GM23338 (cell line): Measurements from ENCODE around the gene PSMC4. TPM values are rescaled to one million over a fixed set of nuclear protein-coding genes. Genes with fewer than 3 reads are reported as not detected.

ENCODE experiments used
- ATAC-seq: fragments of 200-7000 bp; cut with Tn5 transposase; 3 replicates; pipeline ENCODE4 v1.9.1; 2020
- DNase-seq: peaks from one replicate; pipeline ENCODE4 v3.0.0-alpha.2; 2015; ENCODE audit warnings: low spot score
- H2AFZ ChIP-seq: fragments of 200-600 bp; sonication (generic); 2 replicates; pipeline ENCODE4 v1.8.0; 2016; ENCODE audit warnings: antibody characterized with exemption, mild to moderate bottlenecking, moderate library complexity
- H3F3A ChIP-seq: fragments of 200-600 bp; sonication (generic); replicated peaks from 2 replicates; pipeline ENCODE4 v1.8.0; 2017; ENCODE audit warnings: antibody characterized with exemption, mixed run types, low read depth
- H3K27ac ChIP-seq: fragments of 200-600 bp; sonication (generic); 2 replicates; pipeline ENCODE4 v1.6.1; 2016; ENCODE audit warnings: low read depth
- H3K27me3 ChIP-seq: fragments of 200-600 bp; sonication (generic); 2 replicates; pipeline ENCODE4 v1.8.0; 2016; ENCODE audit warnings: mild to moderate bottlenecking, mixed run types, moderate library complexity; ENCODE audit not compliant: insufficient read depth
- H3K36me3 ChIP-seq: fragments of 200-600 bp; sonication (generic); 2 replicates; pipeline ENCODE4 v1.8.0; 2016; ENCODE audit warnings: mild to moderate bottlenecking; ENCODE audit not compliant: insufficient read depth
- H3K4me1 ChIP-seq: fragments of 200-600 bp; sonication (generic); 2 replicates; pipeline ENCODE4 v1.8.0; 2016; ENCODE audit warnings: mild to moderate bottlenecking, moderate library complexity; ENCODE audit not compliant: insufficient read depth
- H3K4me2 ChIP-seq: fragments of 200-600 bp; sonication (generic); 2 replicates; pipeline ENCODE4 v1.7.1; 2017; ENCODE audit warnings: mixed run types
- H3K4me3 ChIP-seq: fragments of 200-600 bp; sonication (generic); 2 replicates; pipeline ENCODE4 v1.6.1; 2016; ENCODE audit warnings: mixed run types
- H3K79me2 ChIP-seq: fragments of 200-600 bp; sonication (generic); replicated peaks from 2 replicates; pipeline ENCODE4 v1.8.0; 2017; ENCODE audit warnings: mild to moderate bottlenecking; ENCODE audit not compliant: insufficient read depth
- H3K9me2 ChIP-seq: fragments of 200-600 bp; sonication (generic); 2 replicates; pipeline ENCODE4 v1.8.0; 2017; ENCODE audit not compliant: insufficient read depth
- H4K20me1 ChIP-seq: fragments of 200-600 bp; sonication (generic); replicated peaks from 2 replicates; pipeline ENCODE4 v1.8.0; 2017; ENCODE audit warnings: mild to moderate bottlenecking; ENCODE audit not compliant: insufficient read depth
- H3K27ac Mint-ChIP-seq: 2 replicates; pipeline ENCODE4 v1.8.0; 2020; ENCODE audit warnings: inconsistent platforms, mild to moderate bottlenecking, moderate library complexity, mixed read lengths
- H3K27me3 Mint-ChIP-seq: 3 replicates; pipeline ENCODE4 v1.8.0; 2022; ENCODE audit warnings: low read depth, mild to moderate bottlenecking, moderate library complexity, mixed read lengths, inconsistent platforms; ENCODE audit not compliant: insufficient read depth, poor library complexity
- H3K36me3 Mint-ChIP-seq: 3 replicates; pipeline ENCODE4 v1.8.0; 2021; ENCODE audit warnings: low read depth, mild to moderate bottlenecking, inconsistent platforms, moderate library complexity, mixed read lengths
- H3K4me1 Mint-ChIP-seq: 3 replicates; pipeline ENCODE4 v1.8.0; 2020; ENCODE audit warnings: mild to moderate bottlenecking, inconsistent platforms, mixed read lengths
- H3K4me3 Mint-ChIP-seq: 3 replicates; pipeline ENCODE4 v1.8.0; 2021; ENCODE audit warnings: moderate library complexity, mild to moderate bottlenecking, inconsistent platforms, mixed read lengths
- H3K9me3 Mint-ChIP-seq: 3 replicates; pipeline ENCODE4 v1.8.0; 2020; ENCODE audit warnings: moderate library complexity, mild to moderate bottlenecking, inconsistent platforms, mixed read lengths
- CTCF ChIP-seq, 2 experiments: fragments of 200-600 bp in 1 of 2; sonication (generic) in 1 of 2; conservative IDR thresholded peaks; 2 replicates each; pipeline versions ENCODE4 v1.5.1 to v1.6.1; 2016 to 2017; ENCODE audit warnings: antibody characterized with exemption in 2 of 2, low read depth in 2 of 2, mild to moderate bottlenecking in 2 of 2, moderate library complexity in 1 of 2
- NANOG ChIP-seq: IDR thresholded peaks from 2 replicates; pipeline ENCODE4 v1.6.1; 2016; ENCODE audit warnings: antibody characterized with exemption, borderline replicate concordance
- ZNF114 ChIP-seq: fragments of 250-450 bp; sonication (Bioruptor Pico); IDR thresholded peaks from 2 replicates; pipeline ENCODE4 v1.5.0; 2020; ENCODE audit warnings: mild to moderate bottlenecking, moderate library complexity
- ZNF462 ChIP-seq: fragments of 250-450 bp; sonication (Bioruptor Pico); IDR thresholded peaks from 2 replicates; pipeline ENCODE4 v1.5.0; 2020; ENCODE audit warnings: mild to moderate bottlenecking, moderate library complexity
- polyA plus RNA-seq: library from polyadenylated mRNA; unstranded; fragments of >200 nt; fragmentation: Nextera tagmentation; extraction: Ambion mirVana; gene quantifications from 2 replicates; pipeline ENCODE4 v1.2.1, GENCODE V29; 2016
- total RNA-seq: library from RNA; depleted of rRNA; stranded (reverse); fragments of >200 nt; shearing (Covaris generic); gene quantifications from 2 replicates; pipeline ENCODE4 v1.2.3, GENCODE V29; 2014

Gene PSMC4
- total and polyA plus RNA-seq, 2 experiments from 2014 or later = 135 to 147 TPM

GRCh38 chr19:39928357-39928725 is 42.6 kb upstream of the PSMC4 start:
- Histone ChIP-seq H3K4me3 (no peak overlapping the region), H3K4me1 (no peaks in the 10 kb centered on the region), H3K9me2 (no peaks in the 10 kb centered on the region), H3K4me2 (no peak overlapping the region), H4K20me1 (no peaks in the 10 kb centered on the region), H3F3A (no peaks in the 10 kb centered on the region), H3K36me3 (no peaks in the 10 kb centered on the region), H3K27ac (no peak overlapping the region), H3K79me2 (no peaks in the 10 kb centered on the region), H3K27me3 (no peaks in the 10 kb centered on the region), H2AFZ (no peak overlapping the region)
- H3K27ac Mint-ChIP-seq = no peak overlapping the region
- H3K9me3 Mint-ChIP-seq = no peaks in the 10 kb centered on the region
- ATAC-seq (no peak), DNase-seq (no peak)
- H3K4me1 Mint-ChIP-seq = peaks cover 3% of the 10 kb centered on the region; the same call in 1 of the 3 replicates
- TF ChIP-seq ZNF462 = no peak
- H3K4me3 Mint-ChIP-seq = no peak overlapping the region
- H3K27me3 Mint-ChIP-seq = peaks cover 8% of the 10 kb centered on the region
- H3K36me3 Mint-ChIP-seq = no peaks in the 10 kb centered on the region

- peaks cover 3% of the 10 kb centered on the region; the same call in 1 of the 3 replicates for H3K4me1 Mint-ChIP-seq
- H3K36me3 Mint-ChIP-seq = no peaks in the 10 kb centered on the region
- Histone ChIP-seq H2AFZ (no peak overlapping the region), H4K20me1 (no peaks in the 10 kb centered on the region), H3K9me2 (no peaks in the 10 kb centered on the region), H3K4me1 (no peaks in the 10 kb centered on the region), H3K27ac (no peak overlapping the region), H3K27me3 (no peaks in the 10 kb centered on the region), H3K36me3 (no peaks in the 10 kb centered on the region), H3K4me3 (no peak overlapping the region), H3F3A (no peaks in the 10 kb centered on the region), H3K79me2 (no peaks in the 10 kb centered on the region), H3K4me2 (no peak overlapping the region)
- H3K27ac Mint-ChIP-seq = no peak overlapping the region
- DNase-seq (no peak), ATAC-seq (no peak)
- no peak overlapping the region for H3K4me3 Mint-ChIP-seq
- no peak for TF ChIP-seq ZNF114 (CRISPR knock-in tag)
- TF ChIP-seq NANOG = no peak
- no peak for TF ChIP-seq CTCF (conservative IDR thresholded peaks at IDR 0.05; ENCODE audit: low read depth in 2 of 2)
- no peak for TF ChIP-seq ZNF462
- H3K27me3 Mint-ChIP-seq = peaks cover 4% of the 10 kb centered on the region
- H3K9me3 Mint-ChIP-seq = no peaks in the 10 kb centered on the region
Measured at GRCh38 chr19:39929750-39930149, 41.2 kb upstream of the PSMC4 start.
